GM19467 (cell line): ENCODE data around the gene PEX6.

Experiments used
- ATAC-seq: cut with Tn5 transposase; IDR thresholded peaks from one replicate; pipeline ENCODE4 v1.9.1; 2021; ENCODE audit warnings: mild to moderate bottlenecking, moderate library complexity; ENCODE audit not compliant: unreplicated experiment

The PEX6 gene, protein sequence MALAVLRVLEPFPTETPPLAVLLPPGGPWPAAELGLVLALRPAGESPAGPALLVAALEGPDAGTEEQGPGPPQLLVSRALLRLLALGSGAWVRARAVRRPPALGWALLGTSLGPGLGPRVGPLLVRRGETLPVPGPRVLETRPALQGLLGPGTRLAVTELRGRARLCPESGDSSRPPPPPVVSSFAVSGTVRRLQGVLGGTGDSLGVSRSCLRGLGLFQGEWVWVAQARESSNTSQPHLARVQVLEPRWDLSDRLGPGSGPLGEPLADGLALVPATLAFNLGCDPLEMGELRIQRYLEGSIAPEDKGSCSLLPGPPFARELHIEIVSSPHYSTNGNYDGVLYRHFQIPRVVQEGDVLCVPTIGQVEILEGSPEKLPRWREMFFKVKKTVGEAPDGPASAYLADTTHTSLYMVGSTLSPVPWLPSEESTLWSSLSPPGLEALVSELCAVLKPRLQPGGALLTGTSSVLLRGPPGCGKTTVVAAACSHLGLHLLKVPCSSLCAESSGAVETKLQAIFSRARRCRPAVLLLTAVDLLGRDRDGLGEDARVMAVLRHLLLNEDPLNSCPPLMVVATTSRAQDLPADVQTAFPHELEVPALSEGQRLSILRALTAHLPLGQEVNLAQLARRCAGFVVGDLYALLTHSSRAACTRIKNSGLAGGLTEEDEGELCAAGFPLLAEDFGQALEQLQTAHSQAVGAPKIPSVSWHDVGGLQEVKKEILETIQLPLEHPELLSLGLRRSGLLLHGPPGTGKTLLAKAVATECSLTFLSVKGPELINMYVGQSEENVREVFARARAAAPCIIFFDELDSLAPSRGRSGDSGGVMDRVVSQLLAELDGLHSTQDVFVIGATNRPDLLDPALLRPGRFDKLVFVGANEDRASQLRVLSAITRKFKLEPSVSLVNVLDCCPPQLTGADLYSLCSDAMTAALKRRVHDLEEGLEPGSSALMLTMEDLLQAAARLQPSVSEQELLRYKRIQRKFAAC

DNA sequence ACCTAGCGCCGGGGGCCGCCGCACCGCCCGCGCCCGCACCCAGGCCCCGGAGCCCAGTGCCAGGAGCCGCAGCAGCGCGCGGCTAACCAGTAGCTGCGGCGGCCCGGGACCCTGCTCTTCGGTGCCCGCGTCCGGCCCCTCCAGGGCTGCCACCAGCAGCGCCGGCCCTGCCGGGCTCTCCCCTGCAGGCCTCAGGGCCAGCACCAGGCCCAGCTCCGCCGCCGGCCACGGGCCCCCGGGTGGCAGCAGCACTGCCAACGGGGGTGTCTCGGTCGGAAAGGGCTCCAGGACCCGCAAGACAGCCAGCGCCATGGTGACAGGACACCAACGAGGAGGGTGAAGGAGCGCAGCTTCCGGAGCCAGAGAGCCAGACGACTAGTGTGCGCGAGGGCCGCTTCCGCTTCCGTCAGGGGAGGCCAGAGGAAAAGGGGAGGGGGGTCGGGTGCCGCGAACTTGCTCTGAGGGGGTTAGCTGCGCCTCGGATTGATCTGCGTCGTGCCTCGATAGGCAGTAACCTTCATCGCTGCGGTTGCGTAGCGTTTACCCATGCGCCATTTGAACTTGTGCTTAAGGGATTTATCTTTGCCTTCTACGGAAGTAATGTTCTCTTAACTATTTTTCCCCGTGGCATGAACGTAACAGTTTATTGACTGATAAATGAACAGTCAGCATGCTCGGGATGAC is at the start of gene PEX6:
Gene PEX6, minus strand, starts transcription at position 343 of the 684 bp plus-strand sequence. Its CDS starts 31 bp downstream, at position 312.
- ATAC-seq = peak; percentile 93

DNA sequence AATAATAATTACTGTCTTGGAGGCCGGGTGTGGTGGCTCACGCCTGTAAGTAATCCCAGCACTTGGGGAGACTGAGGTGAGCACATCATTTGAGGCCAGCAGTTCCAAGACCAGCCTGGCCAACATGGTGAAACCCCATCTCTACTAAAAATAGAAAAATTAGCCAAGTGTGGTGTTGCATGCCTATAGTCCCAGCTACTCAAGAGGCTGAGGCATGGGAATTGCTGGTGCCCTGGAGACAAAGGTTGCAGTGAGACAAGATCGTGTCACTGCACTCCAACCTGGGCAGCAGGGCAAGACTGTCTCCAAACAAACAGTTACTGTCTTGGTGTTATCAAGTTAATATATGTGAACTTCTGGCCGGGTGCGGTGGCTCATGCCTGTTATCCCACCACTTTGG is 47.4 kb upstream of the PEX6 start:
- no peak for ATAC-seq

DNA sequence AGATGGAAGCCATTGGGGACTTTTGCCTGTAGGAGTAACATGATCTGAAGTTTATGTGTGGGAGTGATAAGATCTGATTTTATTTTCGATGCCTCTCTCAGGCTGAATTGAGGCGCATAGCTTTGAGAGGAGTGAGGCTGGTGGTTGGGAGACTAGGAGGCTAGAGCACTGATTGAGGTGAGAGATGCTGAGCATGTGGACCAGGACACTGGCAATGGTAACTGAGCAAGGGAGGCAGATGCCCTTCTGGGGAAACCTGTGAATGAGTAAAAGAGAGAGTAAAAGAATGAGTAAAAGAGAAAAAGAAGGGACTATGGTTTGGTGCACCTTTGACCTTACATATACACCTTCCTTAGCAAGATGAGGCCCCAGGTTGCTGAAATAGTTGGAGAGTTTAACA is 45.5 kb upstream of the PEX6 start:
- ATAC-seq = no peak

DNA sequence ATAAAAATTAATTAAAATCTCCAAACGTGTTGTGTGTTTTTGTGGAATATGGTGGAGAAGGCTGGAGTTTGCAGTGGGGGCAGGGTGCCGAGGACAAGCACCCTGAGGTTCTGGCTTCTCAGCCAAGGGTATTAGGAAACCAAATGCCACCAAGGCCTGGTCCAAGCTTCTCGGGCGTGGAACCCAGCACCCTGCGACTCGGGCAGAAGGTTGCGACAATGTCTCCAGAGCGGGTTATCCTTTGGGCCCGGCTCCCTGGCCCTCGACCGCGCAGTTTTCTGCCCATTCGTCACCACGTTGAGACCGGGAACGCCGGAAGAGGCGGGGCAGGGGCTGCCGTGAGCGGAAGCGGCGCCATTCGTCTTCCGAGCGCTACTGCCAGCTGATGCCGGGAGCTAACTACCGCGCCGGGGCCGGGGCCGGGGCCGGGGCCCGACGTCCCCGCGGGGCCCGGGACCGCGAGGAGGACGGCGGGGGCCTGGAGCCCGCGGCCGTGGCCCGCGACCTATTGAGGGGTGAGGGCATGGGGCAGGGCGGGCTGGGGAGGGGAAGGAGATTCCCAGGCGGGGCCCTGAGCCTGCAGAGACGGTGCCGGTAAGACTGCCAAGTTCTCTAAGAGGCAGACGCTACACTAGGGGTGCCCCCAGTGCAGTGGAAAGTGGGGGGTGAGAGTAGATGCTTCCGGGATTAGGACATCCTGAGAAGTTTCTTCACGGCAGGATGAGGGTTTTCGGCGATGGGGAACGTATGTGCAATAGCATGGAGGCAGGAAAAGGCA is 42.5 kb upstream of the PEX6 start, which contains the start of gene RRP36:
Gene RRP36, plus strand, starts transcription at position 354 of the 778 bp plus-strand sequence. Its CDS starts 32 bp downstream, at position 386.
- ATAC-seq = peak; percentile 69

- no peak for ATAC-seq
These were observed 41.9 kb upstream of the PEX6 start for GRCh38 chr6:43020847-43021246.

DNA sequence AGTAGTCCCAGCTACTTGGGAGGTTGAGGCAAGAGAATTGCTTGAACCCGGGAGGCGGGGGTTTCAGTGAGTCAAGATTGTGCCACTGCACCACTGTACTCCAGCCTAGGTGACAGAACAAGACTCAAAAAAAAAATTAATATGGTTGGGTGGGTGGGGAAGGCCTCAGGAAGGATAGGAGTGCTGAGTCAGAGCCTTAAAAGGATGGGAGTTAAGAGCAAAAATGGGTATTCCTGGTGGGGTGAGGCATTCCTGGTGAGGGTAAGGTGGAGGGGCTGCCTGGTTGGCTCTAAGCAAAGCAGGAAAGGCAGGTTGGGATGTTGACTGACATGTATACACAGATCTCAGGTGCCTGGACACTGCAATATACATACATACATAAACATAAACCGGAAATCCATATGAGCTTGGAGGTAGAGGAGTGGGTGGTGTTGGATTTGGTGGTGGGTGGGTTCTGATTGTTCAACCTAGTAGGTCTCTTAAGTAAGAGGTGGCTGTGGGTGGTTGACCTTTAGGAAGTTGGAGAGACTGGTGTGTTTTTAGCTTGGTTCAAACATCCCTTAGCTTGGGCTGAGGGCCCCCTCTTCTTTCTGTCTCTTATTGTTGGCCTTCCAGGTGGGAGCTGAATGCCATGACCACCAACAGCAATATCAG is 41.2 kb upstream of the PEX6 start:
- no peak for ATAC-seq

- no peak for ATAC-seq
These were observed 40.2 kb upstream of the PEX6 start for GRCh38 chr6:43019152-43019551.

DNA sequence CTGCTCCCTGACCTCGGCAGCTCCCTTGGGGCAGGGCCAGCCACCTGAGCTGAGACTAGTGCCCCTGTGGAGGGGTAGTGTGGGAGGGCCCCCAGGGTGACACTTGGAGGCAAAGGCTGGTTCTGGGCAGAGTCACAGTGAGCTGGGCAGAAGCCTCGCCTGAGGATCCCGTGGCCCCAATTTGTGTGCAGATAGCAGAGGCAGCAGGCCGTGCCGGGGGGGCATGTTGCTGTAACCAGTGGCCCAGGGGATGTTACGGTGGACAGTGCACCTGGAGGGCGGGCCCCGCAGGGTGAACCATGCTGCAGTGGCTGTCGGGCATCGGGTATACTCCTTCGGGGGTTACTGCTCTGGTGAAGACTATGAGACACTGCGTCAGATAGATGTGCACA is 38.0 kb upstream of the PEX6 start:
- ATAC-seq = no peak

DNA sequence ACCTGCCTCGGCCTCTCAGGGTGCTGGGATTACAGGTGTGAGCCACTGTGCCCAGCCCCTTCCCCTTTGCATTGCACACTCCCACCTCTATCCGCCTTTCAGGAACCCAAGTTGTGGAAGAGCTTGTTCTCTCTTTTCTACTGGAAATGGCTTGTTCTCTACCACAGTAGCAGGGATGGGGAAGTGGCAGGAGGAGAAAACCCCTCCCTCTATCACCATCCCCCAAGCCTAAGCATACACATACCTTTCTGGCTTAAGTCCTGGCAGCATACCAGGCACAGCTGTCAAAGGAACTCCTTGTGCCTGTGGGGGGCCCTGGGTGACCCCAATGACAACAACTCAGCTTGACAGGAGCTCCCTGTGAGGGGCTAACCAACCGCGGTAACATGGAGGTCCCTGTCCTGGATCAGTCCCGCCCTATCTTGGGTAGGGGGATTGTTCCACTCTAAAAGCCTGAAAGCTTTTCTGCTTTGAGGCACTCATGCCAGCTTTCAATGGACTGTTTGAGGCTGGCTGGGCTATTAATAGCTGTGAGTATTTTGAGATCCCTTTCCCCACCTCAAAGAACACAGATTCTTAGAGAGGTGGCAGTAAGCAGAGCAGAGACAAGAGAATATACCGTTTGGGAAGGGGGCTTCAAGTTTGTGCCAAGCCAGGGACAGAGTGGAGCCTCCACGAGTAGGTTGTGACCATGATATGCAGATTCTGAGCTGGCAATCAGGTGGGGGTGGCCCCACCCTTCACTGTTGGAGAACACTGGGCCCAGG is 37.4 kb upstream of the PEX6 start:
- ATAC-seq = no peak

GRCh38 chr6:43014434-43014909 is 35.5 kb upstream of the PEX6 start:
- ATAC-seq = no peak

DNA sequence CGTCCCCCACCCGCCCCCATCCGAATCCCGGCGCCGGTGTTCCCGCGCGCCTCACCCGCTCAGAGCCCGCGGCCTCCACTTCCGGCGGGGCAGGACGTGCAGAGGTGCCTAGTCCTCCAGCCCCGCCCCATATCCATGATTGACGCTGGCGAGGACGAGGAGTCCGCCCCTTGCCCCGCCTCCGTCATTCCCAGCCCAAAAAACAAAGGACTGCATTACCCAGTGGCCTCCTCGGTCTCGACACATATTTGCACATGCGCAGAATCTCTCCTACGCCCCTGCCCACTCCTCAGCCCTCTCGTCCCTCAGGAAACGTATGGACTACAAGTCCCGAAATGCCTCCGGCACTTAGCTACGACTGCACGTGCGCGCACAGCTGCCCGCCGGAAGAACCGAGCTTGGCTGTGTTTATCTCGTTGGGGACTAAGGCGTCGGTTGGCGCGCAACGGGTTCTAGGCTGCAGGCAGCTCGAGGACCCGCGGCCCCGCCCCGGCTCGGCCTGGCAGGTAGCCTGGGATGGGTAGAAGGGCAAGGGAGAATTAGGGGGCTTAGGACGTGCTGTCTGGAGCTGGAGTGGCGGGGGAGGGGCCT is 35.0 kb upstream of the PEX6 start, which contains the start of the genes KLHDC3 and MEA1:
Gene KLHDC3, plus strand, starts transcription at position 407 of the 591 bp plus-strand sequence. CDS start 2,944 bp downstream, outside the sequence.
Gene MEA1, minus strand, starts transcription at position 104 of the 591 bp plus-strand sequence. CDS start 133 bp downstream, outside the sequence.
- peak; percentile 90 for ATAC-seq

DNA sequence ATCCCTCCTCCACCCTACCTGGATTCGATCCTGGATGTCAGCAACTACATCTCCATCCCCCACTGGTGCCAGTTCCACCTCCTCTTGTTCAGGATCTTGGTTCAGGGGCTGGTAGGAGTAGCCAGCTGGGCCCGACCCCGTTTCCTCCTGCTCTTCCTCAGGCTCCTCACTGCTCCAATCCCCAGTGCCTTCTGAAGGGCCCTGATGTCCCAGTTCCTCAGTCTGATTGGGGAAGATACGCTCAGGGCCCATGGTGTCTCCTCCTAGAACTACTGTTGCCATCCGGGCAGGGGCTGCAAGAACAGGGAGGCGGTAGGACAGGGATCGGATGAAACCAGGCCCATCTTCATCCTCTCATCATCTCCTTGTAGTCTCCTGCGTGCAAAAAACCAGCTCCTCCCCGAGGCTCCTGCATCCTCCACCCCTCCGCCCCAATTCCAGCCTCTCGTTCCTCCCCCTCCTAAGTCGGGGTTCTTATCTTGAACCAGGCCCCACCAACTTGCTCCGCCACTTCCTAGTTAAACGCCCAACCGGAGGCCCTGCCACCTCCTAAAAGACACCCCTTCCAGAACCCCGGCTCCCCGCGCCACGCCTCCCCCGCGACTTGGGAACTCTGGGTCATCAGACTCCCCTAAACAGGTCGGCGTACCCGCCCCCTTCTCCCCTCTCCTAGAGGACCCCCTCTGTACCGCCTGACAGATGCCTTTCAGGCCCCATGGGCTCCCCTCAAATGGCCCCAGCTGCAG is 34.3 kb upstream of the PEX6 start:
- ATAC-seq = peak; percentile 3

GRCh38 chr6:43012364-43012763 is 33.4 kb upstream of the PEX6 start:
- no peak for ATAC-seq

DNA sequence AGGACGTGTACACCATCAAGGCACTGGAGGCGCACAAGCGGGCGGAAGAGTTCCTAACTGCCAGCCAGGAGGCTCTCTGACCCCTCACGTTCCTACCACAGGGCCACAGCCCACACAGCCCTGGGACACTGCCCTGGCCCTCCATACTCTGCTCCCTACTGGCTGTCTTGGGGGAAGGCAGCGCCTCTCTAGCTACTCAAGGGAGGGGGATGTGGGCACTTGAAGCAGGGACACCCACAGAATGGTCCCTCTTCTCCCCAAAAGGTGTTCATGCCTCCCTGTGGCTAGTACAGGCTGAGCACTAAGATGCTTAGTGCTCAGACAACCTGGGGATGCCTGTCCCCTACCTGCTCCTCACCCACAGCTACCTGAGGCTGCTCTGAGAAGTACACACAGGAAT is 32.2 kb upstream of the PEX6 start:
- ATAC-seq = no peak

DNA sequence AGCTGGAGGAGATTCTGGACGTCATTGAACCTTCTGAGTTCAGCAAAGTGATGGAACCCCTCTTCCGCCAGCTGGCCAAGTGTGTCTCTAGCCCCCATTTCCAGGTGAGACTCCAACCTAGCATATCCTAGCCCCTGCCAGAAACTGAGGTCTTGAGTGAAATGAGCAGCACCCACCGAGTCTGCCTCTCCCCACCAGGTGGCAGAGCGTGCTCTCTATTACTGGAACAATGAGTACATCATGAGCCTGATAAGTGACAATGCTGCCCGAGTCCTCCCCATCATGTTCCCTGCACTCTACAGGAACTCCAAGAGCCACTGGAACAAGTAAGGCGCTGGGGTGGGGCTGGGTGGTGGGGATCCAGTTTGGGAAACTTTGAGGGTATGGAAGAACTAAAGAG is 30.1 kb upstream of the PEX6 start:
- no peak for ATAC-seq

- ATAC-seq = no peak
These were observed 28.1 kb upstream of the PEX6 start for GRCh38 chr6:43007126-43007525.

GRCh38 chr6:43006251-43006650 is 27.3 kb upstream of the PEX6 start:
- no peak for ATAC-seq
